Ishikawa (cell line): ENCODE measurements around the gene GMDS.

Source experiments
- CEBPB ChIP-seq: IDR thresholded peaks from 2 replicates; pipeline ENCODE4 v1.6.1; 2012
- EP300 ChIP-seq: IDR thresholded peaks from 2 replicates; pipeline ENCODE4 v1.6.1; 2012; ENCODE audit warnings: borderline replicate concordance
- MAX ChIP-seq: IDR thresholded peaks from 2 replicates; pipeline ENCODE4 v1.6.1; 2012
- RAD21 ChIP-seq: IDR thresholded peaks from 2 replicates; pipeline ENCODE4 v1.6.1; 2012; ENCODE audit warnings: low read depth
- TAF1 ChIP-seq: IDR thresholded peaks from 2 replicates; pipeline ENCODE4 v1.6.1; 2012; ENCODE audit warnings: low read depth, mild to moderate bottlenecking
- TCF12 ChIP-seq: IDR thresholded peaks from 2 replicates; pipeline ENCODE4 v1.6.1; 2012; ENCODE audit warnings: low read depth
- USF1 ChIP-seq: IDR thresholded peaks from 2 replicates; pipeline ENCODE4 v1.6.1; 2012
- YY1 ChIP-seq: IDR thresholded peaks from 2 replicates; pipeline ENCODE4 v1.6.1; 2012; ENCODE audit warnings: low read depth
- ZBTB7A ChIP-seq: IDR thresholded peaks from 2 replicates; pipeline ENCODE4 v1.6.1; 2012; ENCODE audit warnings: low read depth

- TF ChIP-seq TAF1 (no peak), YY1 (no peak), EP300 (no peak), MAX (no peak), USF1 (no peak), RAD21 (no peak), TCF12 (no peak), ZBTB7A (no peak), CEBPB (no peak)
Measured at GRCh38 chr6:1664329-1664728, 581.1 kb downstream of the GMDS start.
